Heart right ventricle (tissue), 16 donors: Measurements from ENCODE around the gene WNK3. TPM values are rescaled to one million over a fixed set of nuclear protein-coding genes. Genes with fewer than 3 reads are reported as not detected.

Source experiments
- ATAC-seq, 8 donors: fragments of 200-7000 bp; cut with Tn5 transposase; one replicate each; pipeline ENCODE4 v1.9.1; 2020; ENCODE audit warnings: mild to moderate bottlenecking in 8 of 8, moderate library complexity in 8 of 8, moderate number of reproducible peaks in 1 of 8
- DNase-seq, 2 donors: peaks; one replicate each; pipeline ENCODE4 v3.0.0-alpha.2; 2020
- H3K27ac ChIP-seq, 10 donors: fragments of 200-600 bp; sonication (generic) in 2 of 10; one replicate each; pipeline versions ENCODE4 v1.5.0 to v1.8.0; 2020 to 2022; ENCODE audit warnings: mild to moderate bottlenecking in 3 of 10
- H3K27me3 ChIP-seq, 7 donors: fragments of 200-600 bp; one replicate each; pipeline ENCODE4 v1.8.0; 2021 to 2022; ENCODE audit warnings: mild to moderate bottlenecking in 2 of 7
- H3K36me3 ChIP-seq, 9 donors: fragments of 200-600 bp; sonication (generic) in 1 of 9; one replicate each; pipeline versions ENCODE4 v1.5.0 to v1.8.0; 2020 to 2022; ENCODE audit warnings: mild to moderate bottlenecking in 2 of 9
- H3K4me1 ChIP-seq, 9 donors: fragments of 200-600 bp; sonication (generic) in 1 of 9; one replicate each; pipeline versions ENCODE4 v1.5.0 to v1.8.0; 2020 to 2022; ENCODE audit warnings: mild to moderate bottlenecking in 4 of 9
- H3K4me3 ChIP-seq, 10 donors: fragments of 200-600 bp; sonication (generic) in 2 of 10; one replicate each; pipeline versions ENCODE4 v1.5.0 to v1.8.0; 2020 to 2022; ENCODE audit warnings: mild to moderate bottlenecking in 7 of 10, moderate library complexity in 2 of 10
- H3K9me3 ChIP-seq, 11 donors: fragments of 200-600 bp in 10 of 11; sonication (generic) in 2 of 11; one replicate each; pipeline versions ENCODE4 v1.5.0 to v1.8.0; 2013 to 2022; ENCODE audit warnings: mild to moderate bottlenecking in 2 of 11, control low read depth in 1 of 11, moderate library complexity in 1 of 11
- WGBS, 2 donors: extraction: QIAGEN DNeasy Blood & Tissue Kit; methylation state at CpG; one replicate each; pipeline ENCODE4 v1.1.7; 2013; ENCODE audit warnings: inconsistent platforms in 1 of 2; 5-methylcytosine and 5-hydroxymethylcytosine counted together
- intact Hi-C, 10 donors: fragments of 100-400 bp; cut with DNase I; formaldehyde crosslinking; loops; one replicate each; pipeline versions ENCODE4 v1.11.1 to v1.14.2; 2022
- polyA plus RNA-seq, 2 donors: library from polyadenylated mRNA; stranded (reverse); fragments of 200-250 nt; gene quantifications; one replicate each; pipeline ENCODE4 v1.2.3, GENCODE V29; 2013
- total RNA-seq, 10 donors: library from RNA; stranded (reverse); fragmentation: NEBNext Ultra II Directional in 3 of 10; extraction: Animal tissue kit (Norgen Biotek cat#: 25700) in 3 of 10; gene quantifications; one replicate each; pipeline versions ENCODE4 v1.2.1 to v1.2.4, GENCODE V29; 2021 to 2023
- TF ChIP-seq, protein P1 (sequence below), 9 donors: fragments of 200-600 bp; sonication (generic) in 2 of 9; IDR thresholded peaks; one replicate each; pipeline versions ENCODE4 v1.5.0 to v1.8.0; 2021 to 2022; ENCODE audit warnings: antibody characterized with exemption in 9 of 9, mild to moderate bottlenecking in 5 of 9, moderate library complexity in 1 of 9
- donor health status: Arrhythmogenic right ventricular cardiomyopathy.
- donor health status: ischemic (EF 13 %, LVEDD 7.1; RV severe dilation, severe dysfunction).
- donor health status: healthy with polysubstance abuse.
- donor health status: DM: no; HTN: yes; CAD: no.
- donor health status: DM: no; HTN: no; CAD: no.
- donor health status: ischemic (EF 25% LVEDD 6.9; RV normal size, moderate dysfunction).
- donor health status: ischemic (EF 25% LVEDD 5.7; RV mildly dilated, moderate dysfunction).
- donor health status: healthy.
- donor health status: DM: yes; HTN: yes; CAD: no.
- donor health status: Ischemic cardiomyopathy.
- donor health status: ischemic (EF 35%, LVEDD 5.7; RV mildly dilated, moderate dysfunction).
- donor health status: nonischemic (EF 11% LVEDD 7.7; RV severe dilation, severe dysfunction).
- donor health status: DM: yes; HTN: yes; CAD: no.
- donor health status: PGD.
- donor health status: ischemic (EF 29% LVEDD 5.4; RV normal size, mild dysfunction).
- donor health status: nonischemic (EF 23%, LVEDD 6.1; RV moderate dilation, normal function).

WNK3 gene
- total and polyA plus RNA-seq, 12 donors = 0.19 to 2.3 (median 0.36) TPM

DNA sequence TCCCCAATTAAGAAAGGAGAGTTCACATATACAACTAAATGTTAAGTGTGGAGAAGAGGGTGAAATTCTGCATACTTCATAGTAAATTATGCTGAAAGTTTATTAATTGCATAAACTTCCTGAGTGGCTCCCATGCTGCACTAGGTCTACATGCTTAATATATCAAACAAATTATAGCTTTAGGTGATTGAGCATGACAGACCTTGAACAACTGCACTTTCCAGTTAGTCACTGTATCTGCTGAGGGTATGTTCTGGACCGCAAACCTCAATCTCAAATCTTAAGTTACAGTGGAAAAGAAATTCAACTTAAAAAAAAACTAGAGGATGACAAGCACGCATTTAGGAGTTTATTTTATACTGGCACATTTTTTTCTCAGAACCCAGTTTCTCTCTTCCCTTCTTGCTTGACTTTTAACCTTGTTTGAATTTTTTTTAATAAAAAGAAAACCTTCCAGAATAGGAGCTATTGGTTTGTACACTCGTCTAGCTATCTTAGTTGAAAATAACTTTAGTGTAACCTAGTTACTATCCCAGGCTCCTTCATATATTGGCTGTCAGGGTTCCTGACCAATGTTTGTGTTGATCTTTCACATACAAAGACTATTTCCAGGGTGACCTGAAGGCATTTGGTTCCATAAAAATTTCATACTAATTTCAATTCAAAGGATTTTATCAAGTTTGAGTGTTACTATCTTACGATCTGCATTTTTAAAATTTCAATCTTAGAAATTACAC, 164.6 kb downstream of the WNK3 start:
- Histone ChIP-seq H3K4me1 (no peaks in the 10 kb centered on the region), H3K4me3 (no peak overlapping the region), H3K27ac (no peak overlapping the region), H3K9me3 (no peaks in the 10 kb centered on the region), H3K27me3 (peaks cover 0 to 52% (median 0%) of the 10 kb centered on the region in 7 donors), H3K36me3 (no peaks in the 10 kb centered on the region)
- DNase-seq = no peak
- no peak for ATAC-seq
- TF ChIP-seq, protein P1, sequence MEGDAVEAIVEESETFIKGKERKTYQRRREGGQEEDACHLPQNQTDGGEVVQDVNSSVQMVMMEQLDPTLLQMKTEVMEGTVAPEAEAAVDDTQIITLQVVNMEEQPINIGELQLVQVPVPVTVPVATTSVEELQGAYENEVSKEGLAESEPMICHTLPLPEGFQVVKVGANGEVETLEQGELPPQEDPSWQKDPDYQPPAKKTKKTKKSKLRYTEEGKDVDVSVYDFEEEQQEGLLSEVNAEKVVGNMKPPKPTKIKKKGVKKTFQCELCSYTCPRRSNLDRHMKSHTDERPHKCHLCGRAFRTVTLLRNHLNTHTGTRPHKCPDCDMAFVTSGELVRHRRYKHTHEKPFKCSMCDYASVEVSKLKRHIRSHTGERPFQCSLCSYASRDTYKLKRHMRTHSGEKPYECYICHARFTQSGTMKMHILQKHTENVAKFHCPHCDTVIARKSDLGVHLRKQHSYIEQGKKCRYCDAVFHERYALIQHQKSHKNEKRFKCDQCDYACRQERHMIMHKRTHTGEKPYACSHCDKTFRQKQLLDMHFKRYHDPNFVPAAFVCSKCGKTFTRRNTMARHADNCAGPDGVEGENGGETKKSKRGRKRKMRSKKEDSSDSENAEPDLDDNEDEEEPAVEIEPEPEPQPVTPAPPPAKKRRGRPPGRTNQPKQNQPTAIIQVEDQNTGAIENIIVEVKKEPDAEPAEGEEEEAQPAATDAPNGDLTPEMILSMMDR (IDR thresholded peaks at IDR 0.05) = no peak
- WGBS, 2 donors = 81 to 89% methylated on average over 4 of the region's 4 CpGs
- intact Hi-C loops = no loop called here

DNA sequence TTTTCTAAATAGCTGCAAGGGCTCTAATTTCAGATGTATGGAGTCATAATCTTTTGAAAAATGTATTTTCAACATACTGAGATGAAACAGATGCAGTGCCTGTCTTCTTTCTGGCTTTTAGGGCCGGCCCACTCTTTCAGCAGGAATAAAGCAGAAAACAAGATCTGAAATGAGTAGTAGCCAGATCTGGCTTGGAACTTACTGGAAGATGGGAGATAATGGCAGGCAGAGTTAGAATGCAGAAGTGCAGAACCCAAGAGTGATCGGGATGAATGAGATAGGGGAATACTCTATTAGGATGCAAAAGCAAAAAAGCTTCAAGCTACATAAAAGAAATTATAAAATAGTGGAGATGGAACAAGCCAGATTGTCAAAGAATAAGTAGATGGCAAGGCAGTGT, 173.4 kb downstream of the WNK3 start:
- H3K36me3 ChIP-seq = no peaks in the 10 kb centered on the region
- ATAC-seq (no peak), DNase-seq (no peak)
- intact Hi-C loops = loop anchor here in 3 of 10 donors (5.0 to 10.0 kb wide), 3 partner anchors 140 to 500 kb away; partner anchors contain the start of genes PHF8 (in 2 of the 3) and HUWE1 (in 1 of the 3)
- WGBS, 2 donors = 87 to 92% methylated on average over 2 of the region's 2 CpGs
- H3K27ac ChIP-seq = no peak overlapping the region
- no peak overlapping the region for H3K4me3 ChIP-seq
- H3K4me1 ChIP-seq = peaks cover 0 to 26% (median 20%) of the 10 kb centered on the region in 9 donors
- peaks cover 0 to 17% (median 0%) of the 10 kb centered on the region in 7 donors for H3K27me3 ChIP-seq
- H3K9me3 ChIP-seq = no peaks in the 10 kb centered on the region
- TF ChIP-seq, protein P1 (IDR thresholded peaks at IDR 0.05) = no peak

- TF ChIP-seq, protein P1 (IDR thresholded peaks at IDR 0.05) = no peak
- Histone ChIP-seq H3K4me3 (peak within 1 kb of the TSS; percentile 52 to 93 (median 78)), H3K4me1 (peaks cover 0 to 37% (median 24%) of the 10 kb centered on the region in 9 donors), H3K27ac (peak within 1 kb of the TSS; percentile 77 to 92 (median 88)), H3K9me3 (no peaks in the 10 kb centered on the region), H3K27me3 (peaks cover 0 to 10% (median 0%) of the 10 kb centered on the region in 7 donors), H3K36me3 (no peaks in the 10 kb centered on the region)
- ATAC-seq (peak; percentile 88 to 97 (median 94)), DNase-seq (peak; percentile 73)
- WGBS, 2 donors = 0 to 1% methylated on average over 36 to 64 of the region's 70 CpGs
- intact Hi-C loops = loop anchor here in 4 of 10 donors (2.0 to 10.0 kb wide), 4 partner anchors 138 to 498 kb away; partner anchors contain the start of genes PHF8 (in 3 of the 4) and HUWE1 (in 1 of the 4)
Measured at GRCh38 chrX:54182864-54183613, 174.8 kb downstream of the WNK3 start, which contains the start of gene FAM120C. Gene FAM120C, minus strand, starts transcription at chrX:54183254. Its CDS starts 56 bp downstream, at chrX:54183198.
